Glutamatergic neuron (in vitro differentiated cells): ENCODE data around the gene HYAL1. TPM values are rescaled to one million over a fixed set of nuclear protein-coding genes. Genes with fewer than 3 reads are reported as not detected.

Source experiments
- DNase-seq: peaks from one replicate; pipeline ENCODE4 v3.0.0; 2022
- H3K27ac Mint-ChIP-seq: one replicate; pipeline ENCODE4 v1.8.0; 2020; ENCODE audit warnings: mild to moderate bottlenecking, mixed read lengths, inconsistent platforms; ENCODE audit not compliant: unreplicated experiment
- H3K27me3 Mint-ChIP-seq: one replicate; pipeline ENCODE4 v1.8.0; 2020; ENCODE audit warnings: mild to moderate bottlenecking, moderate library complexity, mixed read lengths, inconsistent platforms; ENCODE audit not compliant: unreplicated experiment
- H3K36me3 Mint-ChIP-seq: one replicate; pipeline ENCODE4 v1.8.0; 2020; ENCODE audit warnings: mild to moderate bottlenecking, mixed read lengths, inconsistent platforms; ENCODE audit not compliant: unreplicated experiment
- H3K4me1 Mint-ChIP-seq: one replicate; pipeline ENCODE4 v1.8.0; 2020; ENCODE audit warnings: mild to moderate bottlenecking, low read depth, mixed read lengths, inconsistent platforms; ENCODE audit not compliant: unreplicated experiment
- H3K4me3 Mint-ChIP-seq: one replicate; pipeline ENCODE4 v1.8.0; 2020; ENCODE audit warnings: mild to moderate bottlenecking, mixed read lengths, inconsistent platforms; ENCODE audit not compliant: unreplicated experiment
- H3K9me3 Mint-ChIP-seq: one replicate; pipeline ENCODE4 v1.8.0; 2020; ENCODE audit warnings: mild to moderate bottlenecking, moderate library complexity, mixed read lengths, inconsistent platforms; ENCODE audit not compliant: unreplicated experiment
- total RNA-seq: library from RNA; stranded (reverse); fragmentation: NEBNext Ultra II Directional; extraction: Animal tissue kit (Norgen Biotek cat#: 25700); gene quantifications from one replicate; pipeline ENCODE4 v1.2.1, GENCODE V29; 2021; ENCODE audit not compliant: unreplicated experiment
- TF ChIP-seq, protein P1 (sequence below): fragments of 200-600 bp; sonication (generic); IDR thresholded peaks from one replicate; pipeline ENCODE4 v1.5.0; 2021; ENCODE audit not compliant: partially characterized antibody, unreplicated experiment

Gene HYAL1
- total RNA-seq, 1 donor from 2014 or later = 0.96 TPM

DNA sequence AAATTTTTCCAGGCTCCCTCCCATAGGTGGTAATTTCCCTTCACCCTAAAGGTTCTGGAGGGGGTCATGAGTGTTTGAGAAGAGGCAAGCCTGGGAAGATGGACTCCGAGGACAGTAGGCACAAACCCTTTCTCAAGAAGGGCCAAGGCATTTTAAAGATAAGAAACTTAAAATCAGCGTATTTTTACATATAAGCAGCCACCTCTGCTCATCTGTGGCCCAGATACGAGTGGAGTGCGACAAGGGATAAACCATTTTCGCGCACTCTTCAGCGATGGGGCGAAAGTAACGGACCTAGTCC lies 36.7 kb upstream of the HYAL1 start:
- Mint-ChIP-seq H3K27me3 (peaks cover 32% of the 10 kb centered on the region), H3K4me3 (peak overlapping the region; percentile 42), H3K36me3 (peaks cover 4% of the 10 kb centered on the region), H3K4me1 (peaks cover 20% of the 10 kb centered on the region), H3K27ac (no peak overlapping the region), H3K9me3 (peaks cover 22% of the 10 kb centered on the region)
- no peak for DNase-seq
- TF ChIP-seq, protein P1, sequence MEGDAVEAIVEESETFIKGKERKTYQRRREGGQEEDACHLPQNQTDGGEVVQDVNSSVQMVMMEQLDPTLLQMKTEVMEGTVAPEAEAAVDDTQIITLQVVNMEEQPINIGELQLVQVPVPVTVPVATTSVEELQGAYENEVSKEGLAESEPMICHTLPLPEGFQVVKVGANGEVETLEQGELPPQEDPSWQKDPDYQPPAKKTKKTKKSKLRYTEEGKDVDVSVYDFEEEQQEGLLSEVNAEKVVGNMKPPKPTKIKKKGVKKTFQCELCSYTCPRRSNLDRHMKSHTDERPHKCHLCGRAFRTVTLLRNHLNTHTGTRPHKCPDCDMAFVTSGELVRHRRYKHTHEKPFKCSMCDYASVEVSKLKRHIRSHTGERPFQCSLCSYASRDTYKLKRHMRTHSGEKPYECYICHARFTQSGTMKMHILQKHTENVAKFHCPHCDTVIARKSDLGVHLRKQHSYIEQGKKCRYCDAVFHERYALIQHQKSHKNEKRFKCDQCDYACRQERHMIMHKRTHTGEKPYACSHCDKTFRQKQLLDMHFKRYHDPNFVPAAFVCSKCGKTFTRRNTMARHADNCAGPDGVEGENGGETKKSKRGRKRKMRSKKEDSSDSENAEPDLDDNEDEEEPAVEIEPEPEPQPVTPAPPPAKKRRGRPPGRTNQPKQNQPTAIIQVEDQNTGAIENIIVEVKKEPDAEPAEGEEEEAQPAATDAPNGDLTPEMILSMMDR = no peak

DNA sequence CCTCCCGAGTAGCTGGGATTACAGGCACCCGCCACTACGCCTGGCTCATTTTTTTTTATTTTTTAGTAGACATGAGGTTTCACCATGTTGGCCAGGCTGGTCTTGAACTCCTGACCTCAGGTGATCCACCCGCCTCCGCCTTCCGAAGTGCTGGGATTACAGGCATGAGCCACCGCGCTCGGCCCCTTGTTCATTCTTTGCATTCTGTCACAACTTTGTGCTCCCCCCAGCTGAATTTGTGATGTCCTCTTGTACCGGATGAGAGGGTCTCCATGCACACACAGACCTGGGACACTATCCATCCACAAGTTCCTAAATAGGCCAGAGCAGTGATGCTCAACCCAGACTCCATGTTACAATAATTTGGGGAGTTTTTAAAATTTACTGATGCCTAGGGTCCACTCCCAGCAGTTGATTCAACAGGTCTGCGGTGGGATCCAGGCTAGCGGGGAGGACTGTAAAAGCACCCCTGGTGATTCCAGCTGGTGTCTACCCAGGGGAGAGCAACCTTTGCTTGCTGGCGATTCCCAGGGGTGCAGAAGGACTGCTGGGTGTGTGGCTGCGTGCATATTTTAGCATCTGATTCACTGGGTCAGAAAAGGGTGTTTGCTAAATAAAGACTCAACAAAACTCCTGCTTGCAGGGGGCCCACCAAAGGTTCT lies 36.2 kb upstream of the HYAL1 start:
- TF ChIP-seq, protein P1 = no peak
- no peak for DNase-seq
- Mint-ChIP-seq H3K4me1 (peaks cover 20% of the 10 kb centered on the region), H3K4me3 (peak overlapping the region; percentile 69), H3K27me3 (peaks cover 32% of the 10 kb centered on the region), H3K9me3 (peaks cover 22% of the 10 kb centered on the region), H3K36me3 (peaks cover 4% of the 10 kb centered on the region), H3K27ac (no peak overlapping the region)

DNA sequence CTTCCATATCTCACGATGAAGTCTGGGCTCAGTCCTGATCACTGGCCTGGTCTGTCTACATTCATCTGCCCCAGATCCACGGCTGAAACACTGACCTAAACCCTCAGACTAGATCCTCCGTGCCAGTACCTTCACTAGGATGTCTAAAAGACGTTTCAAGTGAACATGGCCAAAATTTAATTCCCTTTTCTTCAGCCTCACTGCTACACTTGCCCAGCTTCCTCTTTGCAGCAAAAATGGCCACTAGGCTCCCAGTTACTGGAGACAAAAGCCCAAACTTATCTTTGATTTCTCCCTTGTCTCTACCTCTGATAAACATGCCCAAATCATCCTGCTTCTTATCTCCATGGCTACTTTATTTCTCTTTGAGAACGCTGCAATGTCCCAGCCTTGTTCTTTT lies 35.6 kb upstream of the HYAL1 start:
- Mint-ChIP-seq H3K4me1 (peaks cover 24% of the 10 kb centered on the region), H3K36me3 (peaks cover 4% of the 10 kb centered on the region), H3K27me3 (peaks cover 30% of the 10 kb centered on the region), H3K4me3 (peak overlapping the region; percentile 93), H3K9me3 (peaks cover 22% of the 10 kb centered on the region), H3K27ac (peak overlapping the region; percentile 40)
- TF ChIP-seq, protein P1 = no peak
- DNase-seq = no peak

DNA sequence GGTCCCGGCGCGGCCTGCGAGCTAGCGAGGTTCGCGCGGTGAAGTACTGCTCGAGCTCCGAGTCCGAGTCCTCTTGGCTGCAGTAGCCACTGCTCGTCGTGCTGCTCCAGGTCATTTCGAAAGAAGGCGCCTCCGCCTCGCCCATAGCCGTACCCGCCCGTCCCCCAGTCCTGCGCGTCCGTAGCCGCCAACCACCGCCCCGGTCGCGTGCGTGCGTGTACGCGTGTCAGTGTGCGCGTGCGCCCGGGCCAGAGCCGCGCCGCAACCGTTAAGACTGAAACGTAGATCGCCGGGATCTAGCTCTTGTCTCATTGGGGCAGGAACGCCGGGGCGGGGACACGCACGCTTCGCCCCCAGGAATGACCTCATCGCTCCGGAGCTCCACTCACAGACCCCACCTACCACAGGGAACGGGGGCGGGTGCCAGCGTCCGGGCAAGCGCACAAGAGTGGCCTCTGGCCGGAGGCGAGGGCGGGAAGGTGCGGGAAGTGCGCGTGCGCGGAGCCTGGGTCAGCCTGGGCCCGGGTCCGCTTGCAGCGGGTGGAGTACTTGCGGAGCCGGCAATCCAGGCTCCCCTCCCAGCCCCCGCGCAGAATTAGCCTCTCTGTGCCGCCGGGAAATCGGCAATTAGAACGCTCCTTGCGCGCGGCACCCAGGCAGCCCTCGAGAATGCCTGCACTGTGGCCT lies 33.9 kb upstream of the HYAL1 start:
- TF ChIP-seq, protein P1 = no peak
- H3K9me3 Mint-ChIP-seq = peaks cover 20% of the 10 kb centered on the region
- H3K27ac Mint-ChIP-seq = peak overlapping the region; percentile 93
- H3K36me3 Mint-ChIP-seq = peaks cover 4% of the 10 kb centered on the region
- peaks cover 29% of the 10 kb centered on the region for H3K4me1 Mint-ChIP-seq
- peak; percentile 99 for DNase-seq
- H3K4me3 Mint-ChIP-seq = peak overlapping the region; percentile 93
- H3K27me3 Mint-ChIP-seq = peaks cover 27% of the 10 kb centered on the region
